OCI-LY1 (cell line): Measurements from ENCODE around the gene LRRC14B.

Experiments
- EZH2 ChIP-seq: fragments of 200-600 bp; sonication (generic), shearing (Covaris generic); IDR thresholded peaks from 2 replicates; pipeline ENCODE4 v1.8.0; 2017; ENCODE audit warnings: borderline replicate concordance, mixed run types, mild to moderate bottlenecking, antibody characterized with exemption, low read length, moderate library complexity, mixed read lengths
- TF ChIP-seq, protein P1 (sequence below): fragments of 200-600 bp; sonication (generic), shearing (Covaris generic); IDR thresholded peaks from 2 replicates; pipeline ENCODE4 v1.5.1; 2017; ENCODE audit warnings: mild to moderate bottlenecking, antibody characterized with exemption, low read length, moderate library complexity, mixed read lengths

DNA sequence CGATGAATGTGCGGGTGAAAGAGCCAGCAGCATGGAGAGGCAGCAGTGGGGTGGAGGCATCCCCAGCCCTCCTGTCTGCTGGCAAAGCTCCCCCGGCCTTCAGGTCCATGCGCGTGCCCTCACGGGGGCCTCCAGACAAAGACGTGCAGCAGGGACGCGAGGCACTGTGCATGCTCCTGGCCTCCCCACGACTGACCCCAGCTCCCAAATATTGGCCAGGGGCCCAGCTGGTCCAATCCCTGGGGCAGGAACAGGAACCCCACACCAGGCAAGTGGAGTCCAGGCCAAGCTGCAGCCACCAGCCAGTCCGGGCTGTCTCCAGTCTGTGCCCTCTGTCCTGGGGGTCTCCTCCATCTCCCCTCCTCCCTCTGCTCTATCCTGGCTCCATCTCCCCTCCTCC is 33.5 kb upstream of the LRRC14B start:
- TF ChIP-seq, protein P1, sequence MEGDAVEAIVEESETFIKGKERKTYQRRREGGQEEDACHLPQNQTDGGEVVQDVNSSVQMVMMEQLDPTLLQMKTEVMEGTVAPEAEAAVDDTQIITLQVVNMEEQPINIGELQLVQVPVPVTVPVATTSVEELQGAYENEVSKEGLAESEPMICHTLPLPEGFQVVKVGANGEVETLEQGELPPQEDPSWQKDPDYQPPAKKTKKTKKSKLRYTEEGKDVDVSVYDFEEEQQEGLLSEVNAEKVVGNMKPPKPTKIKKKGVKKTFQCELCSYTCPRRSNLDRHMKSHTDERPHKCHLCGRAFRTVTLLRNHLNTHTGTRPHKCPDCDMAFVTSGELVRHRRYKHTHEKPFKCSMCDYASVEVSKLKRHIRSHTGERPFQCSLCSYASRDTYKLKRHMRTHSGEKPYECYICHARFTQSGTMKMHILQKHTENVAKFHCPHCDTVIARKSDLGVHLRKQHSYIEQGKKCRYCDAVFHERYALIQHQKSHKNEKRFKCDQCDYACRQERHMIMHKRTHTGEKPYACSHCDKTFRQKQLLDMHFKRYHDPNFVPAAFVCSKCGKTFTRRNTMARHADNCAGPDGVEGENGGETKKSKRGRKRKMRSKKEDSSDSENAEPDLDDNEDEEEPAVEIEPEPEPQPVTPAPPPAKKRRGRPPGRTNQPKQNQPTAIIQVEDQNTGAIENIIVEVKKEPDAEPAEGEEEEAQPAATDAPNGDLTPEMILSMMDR = no peak
- TF ChIP-seq EZH2 = no peak
